GM19240 (cell line): ENCODE data around the gene DISP3.

Source experiments
- DNase-seq: peaks from one replicate; pipeline ENCODE4 v3.0.0; 2011; ENCODE audit warnings: low spot score; ENCODE audit not compliant: insufficient read length

Gene DISP3

GRCh38 chr1:11527541-11528452, 48.8 kb downstream of the DISP3 start:
- no peak for DNase-seq

DNA sequence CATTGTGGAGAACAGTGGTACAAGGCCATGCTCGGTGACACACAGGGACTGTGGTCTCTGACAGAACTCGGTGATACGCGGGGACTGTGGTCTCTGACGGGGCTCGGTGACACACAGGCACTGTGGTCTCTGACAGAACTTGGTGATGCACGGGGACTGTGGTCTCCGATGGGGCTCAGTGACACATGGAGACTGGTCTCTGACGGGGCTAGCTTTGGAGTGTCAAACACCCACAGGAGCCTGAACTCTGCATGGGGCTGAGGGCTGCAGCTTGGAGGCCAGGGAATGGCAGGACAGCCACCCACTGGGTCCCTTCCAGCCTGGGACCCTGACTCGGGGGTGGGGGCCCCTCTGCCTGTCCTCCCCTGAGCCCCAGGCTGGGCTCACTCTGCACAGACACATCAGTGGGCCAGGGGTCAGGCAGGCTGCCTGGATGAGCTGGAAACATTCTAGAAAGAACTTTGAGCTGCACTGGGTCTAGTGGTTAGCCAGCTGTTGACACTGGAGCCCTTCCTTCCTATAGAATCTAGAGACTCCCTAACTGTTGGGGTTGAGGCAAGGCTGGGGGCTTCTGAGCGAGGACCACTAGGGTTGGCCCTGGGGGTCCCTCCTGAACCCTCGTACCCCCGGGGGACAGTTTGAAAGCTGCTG, 49.8 kb downstream of the DISP3 start:
- no peak for DNase-seq

- DNase-seq, result no peak
Measured at GRCh38 chr1:11529330-11529729, 50.4 kb downstream of the DISP3 start.

- no peak for DNase-seq
Measured at GRCh38 chr1:11529763-11530730, 51.1 kb downstream of the DISP3 start.

- DNase-seq, result no peak
Measured at GRCh38 chr1:11530731-11531311, 51.9 kb downstream of the DISP3 start.

DNA sequence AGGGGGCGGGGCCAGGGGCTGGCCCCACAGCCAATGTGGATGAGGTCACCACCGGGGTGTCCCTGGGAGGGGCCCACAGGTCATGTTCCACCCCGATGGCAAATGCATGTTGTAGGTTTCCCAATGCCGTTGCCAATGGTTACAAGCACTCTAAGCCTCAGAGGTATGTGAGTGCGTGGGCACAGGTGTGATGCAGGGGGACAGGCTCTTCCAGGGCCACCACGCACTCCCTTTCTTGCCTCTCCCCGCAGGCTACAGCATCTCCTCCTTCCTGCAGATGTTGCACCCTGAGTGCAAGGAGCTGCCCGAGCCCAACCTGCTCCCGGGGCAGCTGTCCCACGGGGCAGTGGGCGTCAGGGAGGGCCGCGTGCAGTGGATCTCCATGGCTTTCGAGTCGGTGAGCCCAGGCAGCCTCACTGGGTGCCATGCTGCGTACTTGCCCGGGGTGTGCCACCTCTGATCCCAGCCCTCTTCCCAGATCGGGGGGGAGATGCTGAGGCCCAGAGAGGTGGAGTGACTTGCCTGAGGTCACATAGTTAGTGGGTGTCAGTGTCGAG, 52.4 kb downstream of the DISP3 start:
- DNase-seq, result no peak

DNA sequence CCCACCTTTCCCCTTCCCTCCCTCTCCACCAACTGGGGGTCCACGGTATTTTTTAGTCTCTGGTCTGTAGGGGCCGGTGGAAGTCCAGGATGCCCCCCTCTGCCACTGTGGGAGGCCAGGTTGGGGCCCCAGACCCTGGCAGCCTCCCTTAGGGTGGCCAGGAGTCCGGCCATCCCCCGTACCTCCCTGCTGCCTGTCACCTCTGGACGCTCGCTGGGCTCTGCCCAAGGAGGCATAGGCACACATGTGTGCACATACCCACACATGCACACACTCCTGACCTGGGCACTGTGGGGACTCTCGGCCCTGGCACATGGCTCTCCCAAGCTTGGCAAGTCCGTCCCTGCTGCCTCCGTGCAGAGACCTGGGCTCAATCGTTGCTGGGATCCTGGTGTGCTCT, 53.0 kb downstream of the DISP3 start:
- DNase-seq, result no peak

DNA sequence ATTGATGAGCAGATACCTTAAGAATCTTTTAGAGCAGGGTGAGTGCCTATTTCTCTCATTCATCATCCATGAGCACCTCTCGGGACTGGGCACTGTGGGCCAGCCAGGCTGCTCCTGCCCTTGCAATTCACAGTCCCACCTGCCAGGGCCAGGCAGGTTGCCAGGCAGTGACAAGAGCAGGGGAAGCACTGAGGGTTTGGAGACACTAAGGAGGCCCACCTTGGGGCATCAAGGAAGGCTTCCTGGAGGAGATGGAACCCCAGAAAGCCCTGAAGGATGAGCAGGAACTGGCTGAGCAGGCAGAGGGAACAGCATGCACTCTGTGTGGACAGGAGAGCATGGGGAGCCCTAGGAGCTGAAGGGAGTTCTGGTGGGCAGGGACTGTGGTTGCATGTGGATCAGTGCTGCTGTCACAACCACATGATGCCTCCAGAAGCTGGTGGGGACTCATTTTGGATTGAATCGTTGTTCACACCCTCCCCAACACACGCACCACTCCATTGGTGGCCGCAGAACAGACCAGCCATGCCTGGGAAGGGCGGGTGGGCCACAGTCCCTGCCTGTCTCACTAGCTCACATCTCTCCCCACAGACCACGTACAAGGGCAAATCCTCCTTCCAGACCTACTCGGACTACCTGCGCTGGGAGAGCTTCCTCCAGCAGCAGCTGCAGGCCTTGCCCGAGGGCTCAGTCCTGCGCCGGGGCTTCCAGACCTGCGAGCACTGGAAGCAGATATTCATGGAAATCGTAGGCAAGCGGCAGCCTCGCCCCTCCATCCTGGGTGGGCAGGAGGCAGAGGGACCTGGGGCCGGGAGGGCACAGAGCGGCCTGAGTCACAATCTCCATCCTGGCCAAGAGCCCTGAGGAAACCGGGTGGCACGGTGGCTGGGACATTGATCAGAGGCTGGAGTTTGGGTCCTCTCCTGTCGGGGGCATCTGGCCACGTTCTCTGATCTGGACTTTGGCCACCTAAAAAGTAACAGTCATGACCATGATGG, 55.1 kb downstream of the DISP3 start:
- DNase-seq, result no peak

DNA sequence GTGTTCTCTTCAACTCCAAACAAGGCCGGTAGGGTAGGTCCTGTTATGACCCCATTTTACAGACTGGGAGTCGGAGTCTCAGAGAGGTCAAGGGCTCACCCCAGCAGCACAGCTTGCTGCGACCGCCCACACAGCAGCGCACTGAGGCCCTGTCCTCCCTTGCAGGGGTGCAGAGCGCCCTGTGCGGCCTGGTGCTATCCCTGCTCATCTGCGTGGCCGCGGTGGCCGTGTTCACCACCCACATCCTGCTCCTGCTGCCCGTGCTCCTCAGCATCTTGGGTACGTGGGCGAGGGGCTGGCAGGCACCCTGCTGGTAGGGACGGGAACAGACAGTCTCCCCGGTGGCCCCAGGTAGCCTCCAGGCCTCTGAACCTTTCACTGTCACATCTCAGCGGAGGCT, 55.9 kb downstream of the DISP3 start:
- DNase-seq, result no peak

GRCh38 chr1:11535316-11535715, 56.4 kb downstream of the DISP3 start:
- DNase-seq, result no peak

GRCh38 chr1:11535761-11536572, 57.0 kb downstream of the DISP3 start:
- no peak for DNase-seq

- no peak for DNase-seq
Measured at GRCh38 chr1:11536573-11537379, 57.8 kb downstream of the DISP3 start.

- DNase-seq, result no peak
Measured at GRCh38 chr1:11537380-11537764, 58.4 kb downstream of the DISP3 start.

DNA sequence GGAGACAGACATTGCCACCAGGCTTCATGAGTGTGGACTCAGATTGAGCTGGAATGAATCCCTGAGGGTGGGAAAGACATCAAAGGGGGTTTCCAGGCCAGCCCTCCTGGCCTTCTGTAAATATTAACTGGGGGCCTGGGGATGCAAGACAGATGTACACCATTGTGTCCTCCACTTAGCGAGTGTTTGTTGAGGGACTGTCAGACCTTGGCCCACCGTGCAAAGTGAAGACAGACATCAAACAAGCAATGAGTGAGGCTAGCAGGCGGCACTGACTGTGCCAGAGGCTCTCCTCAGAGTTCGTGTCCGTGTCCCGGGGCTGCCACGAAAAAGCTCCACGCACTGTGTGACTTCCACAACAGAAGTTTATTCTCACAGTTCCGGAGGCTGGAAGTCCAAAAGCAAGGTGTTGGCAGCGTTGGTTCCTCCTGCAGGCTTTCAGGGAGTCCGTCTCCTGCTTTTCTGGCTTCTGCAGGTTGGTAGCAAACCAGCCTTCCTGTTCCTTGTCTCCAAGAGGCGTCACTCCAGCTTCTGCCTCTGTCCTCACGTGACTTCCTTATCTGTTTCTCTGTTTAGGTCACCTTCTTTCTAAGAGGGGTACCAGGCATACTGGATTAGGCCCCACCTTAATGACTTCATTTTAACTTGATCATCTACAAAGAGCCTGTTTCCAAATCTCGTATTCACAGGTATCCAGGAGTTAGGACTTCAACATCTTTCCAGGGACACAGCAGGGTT, 59.1 kb downstream of the DISP3 start:
- no peak for DNase-seq

DNA sequence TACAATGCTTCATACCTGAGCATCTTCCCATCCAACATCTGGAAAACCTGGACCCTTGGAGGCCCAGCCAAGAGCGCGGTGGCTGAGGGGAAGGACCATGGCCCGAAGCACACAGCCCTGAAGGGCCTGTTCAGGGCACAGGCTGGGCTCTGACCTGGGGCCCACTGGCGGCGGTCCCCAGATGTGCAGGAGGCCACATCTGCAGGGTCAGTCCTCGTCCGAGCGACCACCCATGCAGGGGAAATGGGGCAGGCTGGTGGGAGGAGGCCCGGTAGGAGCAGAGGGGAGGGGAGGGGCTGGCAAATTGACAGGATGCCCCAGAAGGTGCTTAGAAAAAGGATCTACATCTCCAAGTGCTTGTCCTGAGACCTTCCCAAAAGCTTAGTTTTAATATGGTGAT, 59.9 kb downstream of the DISP3 start:
- DNase-seq, result no peak

GRCh38 chr1:11539850-11540772, 61.2 kb downstream of the DISP3 start:
- no peak for DNase-seq
